Ramos (cell line): ENCODE data around the gene APBA3.

Experiments used
- in situ Hi-C: fragments of 300-500 bp; cut with MboI; formaldehyde crosslinking; loops from one replicate; pipeline ENCODE4 v1.14.3; 2022; ENCODE audit warnings: low sequenced_read_pairs; ENCODE audit not compliant: unreplicated experiment

Gene APBA3

GRCh38 chr19:3723883-3724282 is 37.6 kb downstream of the APBA3 start:
- in situ Hi-C loops, result no loop called here

GRCh38 chr19:3723110-3723488 is 38.4 kb downstream of the APBA3 start:
- in situ Hi-C loops, result no loop called here

- in situ Hi-C loops, result no loop called here
Measured at GRCh38 chr19:3722443-3723109, 38.9 kb downstream of the APBA3 start.

- in situ Hi-C loops, result no loop called here
Measured at GRCh38 chr19:3721887-3722442, 39.5 kb downstream of the APBA3 start.

- in situ Hi-C loops, result no loop called here
Measured at GRCh38 chr19:3721131-3721886, 40.2 kb downstream of the APBA3 start.

- in situ Hi-C loops, result no loop called here
Measured at GRCh38 chr19:3720349-3720917, 41.1 kb downstream of the APBA3 start.

GRCh38 chr19:3719868-3720267 is 41.6 kb downstream of the APBA3 start:
- in situ Hi-C loops, result no loop called here

GRCh38 chr19:3716147-3716668 is 45.3 kb downstream of the APBA3 start:
- in situ Hi-C loops, result no loop called here

- in situ Hi-C loops, result no loop called here
Measured at GRCh38 chr19:3712663-3713611, 48.6 kb downstream of the APBA3 start.

- in situ Hi-C loops, result no loop called here
Measured at GRCh38 chr19:3710265-3710812, 51.2 kb downstream of the APBA3 start.

GRCh38 chr19:3708207-3708931 is 53.1 kb downstream of the APBA3 start, which contains the start of gene TJP3:
TJP3 (plus strand) TSS chr19:3708384; CDS start chr19:3728433, 20,049 bp downstream.
- in situ Hi-C loops, result no loop called here

- in situ Hi-C loops, result no loop called here
Measured at GRCh38 chr19:3707868-3708206, 53.7 kb downstream of the APBA3 start.

GRCh38 chr19:3701200-3701599 is 60.3 kb downstream of the APBA3 start:
- in situ Hi-C loops, result loop anchor here (5.0 kb wide), 1 partner anchor 39 kb away; no protein-coding TSS in a partner anchor
